Measurements from ENCODE around the gene CCDC157. TPM values are rescaled to one million over a fixed set of nuclear protein-coding genes. Genes with fewer than 3 reads are reported as not detected.
A peak's percentile ranks its signal among the peaks of the same experiment; 100 is the strongest.

The CCDC157 gene
- polyA plus RNA-seq, 4 donors, result 4.9 to 7.6 (median 5.3) TPM

DNA sequence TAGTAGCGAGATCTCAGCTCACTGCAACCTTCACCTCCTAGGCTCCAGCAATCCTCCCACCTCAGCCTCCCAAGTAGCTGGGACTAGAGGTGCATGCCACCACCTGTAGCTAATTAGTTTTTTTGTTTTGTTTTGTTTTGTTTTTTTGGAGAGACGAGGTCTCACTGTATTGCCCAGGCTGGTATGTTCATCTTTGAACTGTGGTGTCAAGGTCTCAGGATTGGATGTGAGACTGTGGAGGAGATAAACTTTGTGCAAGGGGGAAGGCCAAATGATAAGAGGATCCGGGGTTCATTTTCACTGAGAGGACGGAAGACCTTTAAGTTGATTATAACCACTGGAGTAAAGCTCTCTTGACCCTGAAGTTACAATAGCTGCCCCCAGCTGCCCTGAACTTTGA is 48.9 kb downstream of the CCDC157 start:
- DNase-seq (ENCODE audit: low read depth in 4 of 4, low spot score in 3 of 4), result no peak

DNA sequence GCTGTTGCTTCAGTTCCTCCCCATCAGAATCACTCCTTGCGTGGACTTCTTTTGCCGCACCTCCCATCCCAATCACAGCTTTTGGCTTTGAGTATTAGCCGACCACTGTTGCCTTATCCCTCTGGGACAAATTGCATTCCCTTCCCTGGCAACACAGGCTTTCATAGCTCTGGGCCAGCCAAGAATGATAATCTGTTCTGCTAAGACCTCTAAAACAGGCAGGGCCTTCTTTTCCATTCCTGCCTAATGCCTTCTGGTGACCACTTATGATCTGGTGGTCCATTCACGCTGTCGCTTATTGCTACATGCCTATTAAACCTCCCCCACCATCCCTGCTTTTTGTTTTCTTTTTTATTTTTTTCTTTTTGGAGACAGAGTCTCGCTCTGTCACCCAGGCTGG is 49.6 kb downstream of the CCDC157 start:
- DNase-seq (ENCODE audit: low read depth in 4 of 4, low spot score in 3 of 4), result no peak

DNA sequence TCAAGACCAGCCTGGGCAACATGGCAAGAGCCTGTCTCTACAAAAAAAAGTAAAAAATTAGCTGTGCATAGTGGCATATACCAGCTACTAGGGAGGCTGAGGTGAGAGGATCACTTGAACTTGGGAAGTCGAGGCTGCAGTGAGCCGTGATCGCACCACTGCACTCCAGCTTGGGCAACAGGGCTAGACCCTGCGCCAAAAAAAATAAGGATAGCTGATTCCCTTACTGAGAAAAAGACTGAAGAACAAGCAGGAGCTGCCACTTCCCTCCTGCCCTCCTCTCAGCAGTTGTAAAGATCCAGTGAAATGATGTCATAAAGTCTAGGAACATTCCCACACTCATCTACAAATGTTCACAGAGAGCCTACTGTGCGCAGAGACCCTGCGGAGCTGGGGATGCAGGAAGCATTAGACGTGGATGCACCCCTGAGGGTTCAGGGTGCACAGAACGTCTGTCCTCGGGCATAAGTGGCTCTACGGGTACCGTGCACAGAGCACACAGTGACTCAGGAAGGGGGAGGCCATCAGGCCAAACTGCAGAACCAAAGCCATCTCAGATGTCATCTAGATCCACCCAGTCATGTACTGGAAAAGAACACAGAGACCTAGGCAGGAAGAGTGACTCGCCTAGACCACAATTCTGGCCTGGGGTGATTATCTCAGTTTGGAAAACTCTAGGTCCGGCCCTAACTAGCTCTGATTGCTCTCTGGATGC is 51.7 kb downstream of the CCDC157 start:
- no peak for DNase-seq (ENCODE audit: low read depth in 4 of 4, low spot score in 3 of 4)

- no peak for DNase-seq (ENCODE audit: low read depth in 4 of 4, low spot score in 3 of 4)
Observed at GRCh38 chr22:30411780-30412179, 55.0 kb downstream of the CCDC157 start.

DNA sequence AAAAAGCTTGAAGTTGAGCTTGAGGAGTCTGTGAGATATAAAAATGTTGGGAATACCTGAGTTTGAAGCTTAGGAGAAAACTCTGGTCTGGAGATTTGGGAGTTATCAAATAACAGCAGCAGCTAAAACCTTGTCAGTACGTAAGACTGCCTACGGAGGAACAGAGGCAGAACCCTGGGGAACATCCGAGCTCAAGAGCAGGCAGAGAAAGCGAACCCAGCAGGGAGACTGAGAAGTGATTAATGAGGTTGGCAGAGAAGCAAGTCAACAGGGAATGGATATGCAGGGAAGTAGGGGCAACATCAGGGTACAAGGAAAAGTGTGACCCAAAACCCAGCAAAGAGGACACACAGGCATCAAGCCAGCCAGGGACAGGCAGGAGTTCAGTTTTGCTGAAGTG is 56.2 kb downstream of the CCDC157 start:
- no peak for DNase-seq (ENCODE audit: low read depth in 4 of 4, low spot score in 3 of 4)

GRCh38 chr22:30413745-30414524 is 57.1 kb downstream of the CCDC157 start:
- DNase-seq (ENCODE audit: low read depth in 4 of 4, low spot score in 3 of 4), result no peak

- DNase-seq (ENCODE audit: low read depth in 4 of 4, low spot score in 3 of 4), result no peak
Observed at GRCh38 chr22:30414525-30415047, 57.8 kb downstream of the CCDC157 start.

DNA sequence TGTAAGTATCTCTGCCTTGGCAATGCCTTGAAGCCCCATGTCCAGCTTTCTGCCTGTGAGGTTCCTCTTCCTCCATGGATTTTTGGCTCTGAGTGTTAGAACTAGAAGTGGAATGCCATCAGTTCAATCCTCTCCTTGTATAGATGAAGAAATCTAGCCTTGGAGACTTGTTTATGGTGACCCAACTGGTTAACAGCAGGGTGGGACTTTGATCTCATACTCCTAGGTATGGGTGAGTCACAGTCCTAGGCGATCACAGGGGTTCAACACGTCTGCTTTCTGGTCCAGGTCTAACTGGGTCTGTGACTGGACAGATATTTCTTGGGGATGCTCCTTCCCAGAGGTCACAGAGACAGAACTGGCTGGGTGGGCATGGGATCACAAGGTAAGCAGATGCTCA is 59.6 kb downstream of the CCDC157 start:
- no peak for DNase-seq (ENCODE audit: low read depth in 4 of 4, low spot score in 3 of 4)

DNA sequence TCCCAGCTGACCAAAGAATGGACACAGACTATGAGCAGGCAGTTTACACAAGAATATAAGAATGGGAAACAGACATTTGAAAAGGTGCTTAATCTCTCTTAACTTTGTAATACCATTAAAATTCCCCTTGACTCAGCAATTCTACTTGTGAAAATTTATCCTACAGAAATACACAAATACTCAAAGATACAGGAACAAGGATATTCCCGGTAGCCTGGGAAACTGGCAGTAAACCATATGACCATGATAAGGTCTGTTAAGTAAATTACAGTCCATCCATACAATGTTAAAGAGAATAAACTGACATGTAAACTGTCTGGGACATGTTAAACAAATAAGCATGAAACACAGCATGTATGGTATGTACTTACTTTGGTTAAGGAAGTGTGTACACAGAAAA is 60.0 kb downstream of the CCDC157 start:
- no peak for DNase-seq (ENCODE audit: low read depth in 4 of 4, low spot score in 3 of 4)

DNA sequence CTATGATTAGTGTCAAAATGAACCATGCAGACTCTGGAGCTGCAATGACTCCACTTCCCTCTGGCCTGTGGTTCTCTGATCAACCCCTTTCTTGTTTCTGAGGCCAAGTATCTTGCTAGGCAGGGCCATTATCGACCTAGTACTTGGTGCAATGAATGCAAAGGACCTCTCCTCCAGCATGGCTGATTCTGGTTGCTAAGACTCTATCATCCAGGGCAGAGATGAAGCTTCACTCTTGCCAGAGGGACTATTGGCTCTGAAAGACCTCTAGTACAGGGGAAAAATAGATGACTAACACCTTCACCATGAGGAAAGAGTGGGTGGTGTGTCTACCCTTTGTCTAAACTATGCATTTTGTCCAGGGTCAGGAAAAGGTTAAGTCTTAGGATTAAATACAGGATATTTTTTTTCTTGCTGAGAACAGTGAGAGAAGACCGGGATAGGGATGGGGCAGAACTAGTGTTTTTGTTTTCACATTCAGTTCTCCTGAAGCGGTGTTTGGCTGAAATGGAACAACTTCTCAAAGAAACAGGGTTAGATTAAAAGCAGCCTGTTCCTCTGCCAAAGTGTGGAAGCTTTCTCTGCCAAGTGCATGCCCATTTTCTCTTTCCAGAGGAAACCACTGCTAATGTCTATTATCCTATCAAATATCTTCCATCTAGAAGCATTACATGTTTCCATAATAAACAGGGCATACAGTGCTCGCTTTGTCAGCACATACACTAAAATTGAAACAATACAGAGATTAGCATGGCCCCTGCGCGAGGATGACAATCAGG is 63.7 kb downstream of the CCDC157 start:
- no peak for DNase-seq (ENCODE audit: low read depth in 4 of 4, low spot score in 3 of 4)

- no peak for DNase-seq (ENCODE audit: low read depth in 4 of 4, low spot score in 3 of 4)
Observed at GRCh38 chr22:30421695-30422480, 65.1 kb downstream of the CCDC157 start.

- no peak for DNase-seq (ENCODE audit: low read depth in 4 of 4, low spot score in 3 of 4)
Observed at GRCh38 chr22:30422481-30423300, 65.9 kb downstream of the CCDC157 start.

DNA sequence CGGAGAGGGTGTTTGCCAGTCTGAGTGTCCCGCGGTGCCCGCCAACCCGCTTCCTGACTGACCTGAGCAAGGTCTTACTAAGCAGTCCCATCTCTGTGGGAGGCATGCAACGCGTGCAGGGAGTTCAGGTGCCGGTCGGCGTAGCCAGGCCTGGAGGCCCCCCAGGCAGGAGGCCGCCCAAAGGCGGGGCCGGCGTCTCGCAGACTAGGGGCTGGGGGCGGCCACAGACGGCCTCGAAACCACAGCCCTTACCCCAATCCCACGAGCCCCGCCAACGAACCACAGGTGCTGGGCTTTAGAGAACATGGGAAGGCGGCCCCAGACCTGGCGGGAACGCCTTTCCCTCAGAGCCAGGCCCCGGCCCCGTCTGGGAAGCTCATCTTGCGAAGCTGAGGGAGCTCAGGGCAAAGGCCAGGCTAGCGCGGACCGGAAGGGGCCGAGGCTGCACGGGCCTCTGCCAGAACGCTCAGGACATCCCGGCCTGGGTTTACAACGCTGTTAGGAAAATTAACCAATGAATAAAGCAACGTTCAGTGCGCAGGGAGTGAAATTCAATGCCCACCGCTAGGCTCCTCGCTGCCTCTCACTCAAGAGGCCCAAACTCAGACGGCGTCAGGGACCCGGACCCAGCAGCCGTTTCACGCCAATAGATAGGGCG is 66.6 kb downstream of the CCDC157 start:
- no peak for DNase-seq (ENCODE audit: low read depth in 4 of 4, low spot score in 3 of 4)

- peak; percentile 97 to 100 (median 100) for DNase-seq (ENCODE audit: low read depth in 4 of 4, low spot score in 3 of 4)
Observed at GRCh38 chr22:30423959-30424533, 67.2 kb downstream of the CCDC157 start.

DNA sequence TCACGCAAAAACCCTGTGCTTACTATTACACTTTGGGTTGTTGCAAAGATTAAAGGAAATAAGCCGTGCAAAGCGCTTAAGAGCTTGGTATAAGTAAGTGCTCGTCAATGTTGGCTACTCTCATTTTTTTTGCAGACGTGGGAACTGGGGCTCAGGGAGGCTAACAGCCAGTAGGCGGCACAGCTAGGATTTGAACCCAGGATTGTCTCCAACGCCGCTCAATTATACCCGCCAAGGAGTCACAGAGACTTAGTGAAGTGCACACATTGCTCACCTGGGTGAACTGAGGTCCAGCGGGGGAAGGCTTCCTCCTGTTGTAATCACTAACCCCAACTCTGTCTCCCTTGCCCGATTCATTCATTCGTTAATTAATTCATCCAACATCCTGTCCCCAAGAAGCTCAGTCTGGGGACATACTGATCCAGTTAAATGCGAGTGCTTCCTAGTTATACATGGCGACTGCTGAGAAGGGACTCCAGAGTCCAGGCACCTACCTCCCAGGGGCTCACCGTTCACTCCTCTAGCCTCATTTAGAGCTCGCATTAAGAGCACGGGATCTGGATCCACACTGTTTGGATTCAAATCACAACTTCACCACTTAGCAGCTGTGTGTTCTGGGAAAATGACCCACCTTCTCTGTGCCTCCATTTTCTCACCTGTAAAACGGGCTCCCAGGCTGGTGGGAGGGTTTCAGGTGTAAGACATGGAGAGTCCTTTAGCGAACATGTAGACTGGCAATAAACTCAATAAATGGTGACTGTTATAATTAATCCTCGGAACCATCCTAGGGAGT is 67.9 kb downstream of the CCDC157 start:
- no peak for DNase-seq (ENCODE audit: low read depth in 4 of 4, low spot score in 3 of 4)

- no peak for DNase-seq (ENCODE audit: low read depth in 4 of 4, low spot score in 3 of 4)
Observed at GRCh38 chr22:30425327-30425615, 68.5 kb downstream of the CCDC157 start.

GRCh38 chr22:30425616-30426387 is 69.0 kb downstream of the CCDC157 start, which contains the start of gene MTFP1:
MTFP1 (plus strand) TSS chr22:30425768; CDS start chr22:30425880, 112 bp downstream.
- peak in 1 of 4 donors; percentile 54 for DNase-seq (ENCODE audit: low read depth in 4 of 4, low spot score in 3 of 4)
